NCI-H345 treated with DMSO at 0.1 percent for 48 hours (cell line): ENCODE measurements around the gene PPAN.
A peak's percentile ranks its signal among the peaks of the same experiment; 100 is the strongest.

Experiments
- DNase-seq: peaks from one replicate; lab custom pipeline; 2025; ENCODE audit not compliant: unreplicated experiment; lab: John Stamatoyannopoulos, UW

Gene PPAN, protein sequence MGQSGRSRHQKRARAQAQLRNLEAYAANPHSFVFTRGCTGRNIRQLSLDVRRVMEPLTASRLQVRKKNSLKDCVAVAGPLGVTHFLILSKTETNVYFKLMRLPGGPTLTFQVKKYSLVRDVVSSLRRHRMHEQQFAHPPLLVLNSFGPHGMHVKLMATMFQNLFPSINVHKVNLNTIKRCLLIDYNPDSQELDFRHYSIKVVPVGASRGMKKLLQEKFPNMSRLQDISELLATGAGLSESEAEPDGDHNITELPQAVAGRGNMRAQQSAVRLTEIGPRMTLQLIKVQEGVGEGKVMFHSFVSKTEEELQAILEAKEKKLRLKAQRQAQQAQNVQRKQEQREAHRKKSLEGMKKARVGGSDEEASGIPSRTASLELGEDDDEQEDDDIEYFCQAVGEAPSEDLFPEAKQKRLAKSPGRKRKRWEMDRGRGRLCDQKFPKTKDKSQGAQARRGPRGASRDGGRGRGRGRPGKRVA

DNA sequence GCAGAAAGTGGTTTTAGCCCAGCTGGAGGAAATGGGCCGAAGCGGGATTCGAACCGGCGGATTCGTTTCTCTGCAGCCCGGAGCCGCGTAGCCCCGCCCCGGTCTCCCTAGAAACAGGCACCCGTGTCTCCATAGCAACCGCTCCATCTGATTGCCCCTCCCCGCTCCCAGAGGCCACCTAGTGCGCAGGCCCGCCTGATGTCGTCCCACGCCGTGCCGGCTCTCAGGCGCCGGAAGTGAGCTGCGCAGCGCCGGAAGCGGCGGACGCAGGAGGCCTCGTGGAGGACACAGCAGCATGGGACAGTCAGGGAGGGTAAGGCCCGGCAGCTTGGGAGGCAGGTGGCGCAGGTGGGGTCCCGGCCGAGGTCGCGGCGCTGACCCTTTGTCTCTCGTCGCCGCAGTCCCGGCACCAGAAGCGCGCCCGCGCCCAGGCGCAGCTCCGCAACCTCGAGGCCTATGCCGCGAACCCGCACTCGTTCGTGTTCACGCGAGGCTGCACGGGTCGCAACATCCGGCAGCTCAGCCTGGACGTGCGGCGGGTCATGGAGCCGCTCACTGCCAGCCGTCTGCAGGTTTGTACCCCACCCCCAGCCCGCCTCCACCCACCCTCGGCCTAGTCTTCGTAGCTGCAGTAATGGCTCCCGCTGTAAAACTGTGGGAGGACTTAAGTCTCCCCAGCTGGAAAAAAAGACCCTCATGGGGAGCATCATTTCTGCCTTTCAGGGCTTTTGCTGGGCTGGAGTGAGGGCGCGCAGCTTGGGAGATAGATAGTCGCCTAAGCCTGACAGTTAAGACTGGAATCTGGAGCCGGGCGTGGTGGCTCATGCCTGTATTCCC is at the start of gene PPAN:
PPAN (plus strand) TSS at position 263 of the 837 bp plus-strand sequence; CDS start at position 296, 33 bp downstream.
- DNase-seq, result peak; percentile 92

- no peak for DNase-seq
Measured at GRCh38 chr19:10061717-10062310, 44.3 kb upstream of the PPAN start.

- DNase-seq, result no peak
Measured at GRCh38 chr19:10068205-10068604, 38.0 kb upstream of the PPAN start.

DNA sequence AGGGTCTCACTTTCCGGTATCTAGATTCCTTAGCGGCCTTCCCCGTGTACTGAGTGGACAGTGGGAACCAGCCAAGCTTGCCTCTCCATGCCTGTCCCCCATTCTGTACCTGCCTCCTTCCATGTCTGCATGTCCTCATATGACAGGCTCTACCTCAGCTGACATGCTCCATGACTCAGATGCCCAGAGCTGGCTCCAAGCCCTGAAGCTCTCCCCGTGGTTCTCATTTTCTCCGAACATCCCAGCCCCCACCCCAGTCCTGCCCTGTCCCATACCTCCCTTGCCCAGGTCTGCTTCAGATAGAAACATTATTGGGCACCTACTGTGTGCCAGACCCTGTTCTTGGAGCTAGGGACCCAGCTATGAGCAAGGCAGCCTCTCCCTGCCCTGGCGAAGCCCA is 37.1 kb upstream of the PPAN start:
- no peak for DNase-seq

DNA sequence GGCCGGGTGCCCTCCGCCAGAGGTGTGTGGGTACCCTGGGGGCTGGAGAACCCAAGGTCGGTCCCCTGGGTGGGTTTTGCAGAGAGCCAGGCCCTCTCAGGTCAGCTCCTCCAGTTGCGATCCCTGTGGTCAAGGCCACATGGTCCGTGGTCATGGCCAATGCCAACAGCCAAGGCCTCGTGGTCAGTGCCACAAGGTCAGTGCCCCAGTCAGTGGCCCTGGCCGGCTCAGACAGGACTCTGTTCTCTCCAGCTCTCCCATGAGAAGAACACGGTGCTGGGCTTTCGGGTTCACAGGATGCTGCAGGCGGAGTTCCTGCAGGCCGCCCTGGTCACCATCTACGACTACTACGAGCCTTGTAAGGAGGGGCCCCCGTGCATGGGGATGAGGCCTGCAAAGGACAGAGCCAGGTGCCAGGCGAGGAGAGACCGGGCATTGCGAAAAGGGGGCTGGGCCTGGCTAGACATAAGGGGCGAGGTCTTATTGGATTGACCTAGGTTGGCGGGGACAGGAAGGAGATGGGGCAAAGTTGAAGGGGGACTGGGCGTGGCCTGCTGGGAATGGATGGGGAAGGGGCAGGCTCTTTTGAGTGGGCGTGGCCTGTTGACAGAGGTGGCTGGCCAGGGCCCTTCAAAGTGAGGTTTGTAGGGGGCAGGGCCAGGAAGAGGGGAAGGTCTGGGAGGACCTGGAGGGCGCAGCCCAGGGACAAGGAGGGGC is 35.3 kb upstream of the PPAN start:
- no peak for DNase-seq

DNA sequence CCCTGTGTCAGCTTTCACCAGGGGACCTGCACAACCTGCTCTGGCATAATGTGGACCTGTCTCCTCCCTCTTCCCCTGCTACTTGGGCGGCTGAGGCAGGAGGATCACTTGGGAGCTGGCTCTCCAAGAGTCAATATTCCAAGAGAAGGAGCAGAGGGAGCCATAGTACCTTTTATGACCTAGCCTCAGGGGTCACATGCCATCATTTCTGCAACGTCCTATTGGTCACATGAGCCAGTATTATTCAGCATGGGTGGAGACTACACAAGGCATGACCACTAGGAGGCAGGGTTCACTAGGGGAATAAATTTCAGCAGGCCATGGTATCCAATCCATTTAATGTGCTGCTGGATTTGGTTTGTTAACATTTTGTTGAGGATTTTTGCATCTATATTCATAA is 32.0 kb upstream of the PPAN start:
- no peak for DNase-seq

DNA sequence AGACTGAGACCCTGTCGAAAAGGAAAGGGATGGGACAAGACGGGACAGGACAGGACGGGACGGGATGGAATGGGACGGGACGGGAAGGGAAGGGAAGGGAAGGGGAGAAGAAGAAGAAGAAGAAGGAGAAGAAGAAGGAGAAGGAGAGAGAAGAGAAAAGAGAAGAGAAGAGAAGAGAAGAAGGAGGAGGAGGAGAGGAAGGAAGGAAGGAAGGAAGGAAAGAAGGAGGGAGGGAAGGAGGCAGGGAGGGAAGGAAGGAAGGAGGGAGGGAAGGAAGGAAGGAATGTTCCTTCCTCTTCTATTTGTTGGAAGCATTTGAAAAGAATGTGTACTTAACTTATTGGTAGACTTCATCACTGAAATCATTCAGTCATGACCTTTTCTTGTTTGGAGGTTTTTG is 29.6 kb upstream of the PPAN start:
- DNase-seq, result no peak

DNA sequence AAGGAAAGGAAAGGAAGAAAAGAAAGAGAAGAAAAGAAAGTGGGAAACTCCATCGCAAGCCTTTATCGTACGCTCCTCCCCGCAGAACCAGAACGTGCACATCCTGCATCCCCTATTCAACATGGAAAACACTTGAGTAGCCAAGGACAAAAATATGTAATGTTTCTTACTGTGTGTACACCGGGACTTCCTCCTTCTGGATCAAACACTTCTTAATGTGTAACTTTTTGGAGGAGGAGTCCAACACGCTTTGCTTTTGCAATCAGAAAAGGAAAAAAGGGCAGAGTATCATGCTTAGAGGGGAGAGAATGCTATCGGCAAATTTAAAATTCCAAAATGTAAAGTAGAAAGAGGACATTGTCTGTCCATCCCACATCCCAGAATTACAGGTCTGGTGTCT is 27.8 kb upstream of the PPAN start:
- no peak for DNase-seq

GRCh38 chr19:10079031-10079453 is 27.1 kb upstream of the PPAN start:
- no peak for DNase-seq

DNA sequence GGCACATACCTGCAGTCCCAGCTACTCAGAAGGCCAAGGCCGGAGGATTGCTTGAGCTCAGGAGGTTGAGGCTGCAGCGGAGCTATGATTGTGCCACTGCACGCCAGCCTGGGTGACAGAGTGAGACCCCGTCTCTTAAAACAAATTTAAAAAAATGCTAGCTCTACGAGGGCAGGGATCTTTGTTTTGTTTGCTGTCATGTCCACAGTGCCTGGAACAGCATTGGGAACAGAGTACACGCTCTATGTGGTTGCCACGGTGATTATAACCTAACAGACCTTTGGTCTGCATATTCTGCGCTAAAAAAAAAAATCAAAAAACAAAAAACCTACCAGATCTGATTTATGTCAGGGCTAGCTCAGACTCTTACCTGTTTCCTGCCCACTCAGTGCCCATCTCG is 22.3 kb upstream of the PPAN start:
- no peak for DNase-seq

DNA sequence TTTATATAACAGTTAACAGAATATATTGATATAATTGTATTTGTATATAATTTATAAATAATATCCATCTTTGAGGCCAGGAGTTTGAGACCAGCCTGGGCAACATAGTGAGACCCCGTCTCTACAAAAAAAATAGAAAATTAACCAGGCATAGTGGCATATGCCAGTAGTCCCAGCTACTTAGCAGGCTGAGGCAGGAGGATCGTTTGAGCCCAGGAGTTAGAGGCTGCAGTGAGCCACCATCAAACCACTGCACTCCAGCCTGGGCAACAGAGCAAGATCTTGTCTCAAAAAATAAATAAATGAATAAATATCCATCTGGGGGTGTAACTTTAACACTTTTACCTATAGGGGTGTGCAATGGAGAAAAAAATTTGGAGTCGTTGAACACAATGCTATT is 21.4 kb upstream of the PPAN start:
- DNase-seq, result no peak

GRCh38 chr19:10085641-10086590 is 20.2 kb upstream of the PPAN start, which contains the start of gene SHFL:
Gene SHFL (plus strand): TSS chr19:10086317. CDS start chr19:10086428, 111 bp downstream.
- DNase-seq, result no peak

- DNase-seq, result no peak
Measured at GRCh38 chr19:10086591-10087192, 19.5 kb upstream of the PPAN start.

GRCh38 chr19:10087296-10088061 is 18.7 kb upstream of the PPAN start:
- DNase-seq, result no peak

DNA sequence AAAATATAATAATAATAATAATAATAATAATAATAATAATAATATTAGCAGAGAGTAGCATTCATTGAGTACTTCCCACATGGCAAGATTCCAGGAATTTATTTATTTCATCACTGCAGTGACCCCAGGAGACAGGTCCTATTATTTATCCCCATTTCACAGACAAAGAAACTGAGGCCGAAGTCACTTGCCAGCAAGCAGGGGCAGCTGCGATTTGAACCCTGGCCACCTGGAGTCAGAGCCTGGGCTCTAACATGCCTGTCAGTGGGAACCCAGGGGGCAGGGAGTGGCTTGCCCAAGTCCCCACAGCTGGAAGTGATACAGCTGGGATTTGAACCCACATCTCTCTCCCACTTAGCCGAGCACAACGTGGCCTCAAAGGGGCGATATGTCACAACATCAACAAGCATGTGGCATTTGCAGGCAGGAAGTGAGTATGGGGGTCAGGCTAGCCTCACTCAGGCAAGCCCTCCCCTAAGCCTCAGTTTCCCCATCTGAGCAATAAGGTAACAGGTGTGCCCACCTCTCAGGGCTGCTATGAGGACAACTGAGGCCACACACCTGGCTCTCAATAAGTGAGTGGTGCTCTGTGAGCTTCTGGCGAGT is 17.1 kb upstream of the PPAN start:
- DNase-seq, result no peak

- no peak for DNase-seq
Measured at GRCh38 chr19:10089801-10090375, 16.3 kb upstream of the PPAN start.

DNA sequence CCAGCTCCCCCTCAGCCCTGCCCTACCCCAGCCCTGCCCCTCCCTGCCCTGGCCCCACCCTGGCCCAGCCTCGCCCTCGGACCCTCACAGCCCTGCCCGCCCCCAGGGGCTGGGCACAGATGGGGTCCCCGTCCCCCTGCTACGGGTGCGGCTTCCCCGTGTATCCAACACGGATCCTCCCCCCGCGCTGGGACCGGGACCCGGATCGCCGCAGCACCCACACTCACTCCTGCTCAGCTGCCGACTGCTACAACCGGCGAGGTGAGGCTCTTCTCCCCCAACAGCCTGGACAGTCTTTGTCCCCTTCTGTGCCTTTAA is 14.8 kb upstream of the PPAN start:
- no peak for DNase-seq
